Activated CD8-positive, alpha-beta T cell treated with anti-CD3 and anti-CD28 coated beads, Interleukin-2, amount 10 ng/mL, durations not matched to agents 7 days and 5 days (primary cell): ENCODE results near the gene SMG5. TPM values are rescaled to one million over a fixed set of nuclear protein-coding genes. Genes with fewer than 3 reads are reported as not detected.
"Not testable (repeated sequence)": the region's sequence is repeated elsewhere in the genome, so short reads cannot be mapped to it uniquely, and the experiment has no call there.

Experiments
- ATAC-seq: fragments of 150-1000 bp; cut with Tn5 transposase; one replicate; pipeline ENCODE4 v1.10.0; 2021; ENCODE audit warnings: moderate library complexity
- CTCF ChIA-PET: fragments of 350-600 bp; sonication (Branson Sonifier 250); formaldehyde crosslinking; loops from one replicate; lab custom pipeline; 2021; ENCODE audit warnings: antibody characterized with exemption; lab: Charles Lee
- POLR2A ChIA-PET: fragments of 350-600 bp; sonication (Branson Sonifier 250); formaldehyde crosslinking; loops from one replicate; lab custom pipeline; 2021; ENCODE audit warnings: antibody characterized with exemption; lab: Charles Lee
- DNase-seq: peaks from one replicate; pipeline ENCODE4 v3.0.0-alpha.2; 2020
- H3K27ac Mint-ChIP-seq: one replicate; pipeline ENCODE4 v1.8.0; 2021; ENCODE audit warnings: mild to moderate bottlenecking, mixed read lengths
- H3K27me3 Mint-ChIP-seq: one replicate; pipeline ENCODE4 v1.8.0; 2021; ENCODE audit warnings: low read depth, mixed read lengths
- H3K36me3 Mint-ChIP-seq: one replicate; pipeline ENCODE4 v1.8.0; 2021; ENCODE audit warnings: low read depth, mixed read lengths
- H3K4me1 Mint-ChIP-seq: one replicate; pipeline ENCODE4 v1.8.0; 2021; ENCODE audit warnings: low read depth, mixed read lengths
- H3K4me3 Mint-ChIP-seq: one replicate; pipeline ENCODE4 v1.8.0; 2021; ENCODE audit warnings: mild to moderate bottlenecking, mixed read lengths
- H3K9me3 Mint-ChIP-seq: one replicate; pipeline ENCODE4 v1.8.0; 2022; ENCODE audit warnings: mixed read lengths; ENCODE audit not compliant: insufficient read depth
- total RNA-seq, 2 experiments: library from RNA; stranded (reverse); gene quantifications; one replicate each; pipeline ENCODE4 v1.2.3, GENCODE V29; 2021

The SMG5 gene, protein sequence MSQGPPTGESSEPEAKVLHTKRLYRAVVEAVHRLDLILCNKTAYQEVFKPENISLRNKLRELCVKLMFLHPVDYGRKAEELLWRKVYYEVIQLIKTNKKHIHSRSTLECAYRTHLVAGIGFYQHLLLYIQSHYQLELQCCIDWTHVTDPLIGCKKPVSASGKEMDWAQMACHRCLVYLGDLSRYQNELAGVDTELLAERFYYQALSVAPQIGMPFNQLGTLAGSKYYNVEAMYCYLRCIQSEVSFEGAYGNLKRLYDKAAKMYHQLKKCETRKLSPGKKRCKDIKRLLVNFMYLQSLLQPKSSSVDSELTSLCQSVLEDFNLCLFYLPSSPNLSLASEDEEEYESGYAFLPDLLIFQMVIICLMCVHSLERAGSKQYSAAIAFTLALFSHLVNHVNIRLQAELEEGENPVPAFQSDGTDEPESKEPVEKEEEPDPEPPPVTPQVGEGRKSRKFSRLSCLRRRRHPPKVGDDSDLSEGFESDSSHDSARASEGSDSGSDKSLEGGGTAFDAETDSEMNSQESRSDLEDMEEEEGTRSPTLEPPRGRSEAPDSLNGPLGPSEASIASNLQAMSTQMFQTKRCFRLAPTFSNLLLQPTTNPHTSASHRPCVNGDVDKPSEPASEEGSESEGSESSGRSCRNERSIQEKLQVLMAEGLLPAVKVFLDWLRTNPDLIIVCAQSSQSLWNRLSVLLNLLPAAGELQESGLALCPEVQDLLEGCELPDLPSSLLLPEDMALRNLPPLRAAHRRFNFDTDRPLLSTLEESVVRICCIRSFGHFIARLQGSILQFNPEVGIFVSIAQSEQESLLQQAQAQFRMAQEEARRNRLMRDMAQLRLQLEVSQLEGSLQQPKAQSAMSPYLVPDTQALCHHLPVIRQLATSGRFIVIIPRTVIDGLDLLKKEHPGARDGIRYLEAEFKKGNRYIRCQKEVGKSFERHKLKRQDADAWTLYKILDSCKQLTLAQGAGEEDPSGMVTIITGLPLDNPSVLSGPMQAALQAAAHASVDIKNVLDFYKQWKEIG
- total RNA-seq = 10 to 100 TPM; 75.2 to 78.2 TPM

DNA sequence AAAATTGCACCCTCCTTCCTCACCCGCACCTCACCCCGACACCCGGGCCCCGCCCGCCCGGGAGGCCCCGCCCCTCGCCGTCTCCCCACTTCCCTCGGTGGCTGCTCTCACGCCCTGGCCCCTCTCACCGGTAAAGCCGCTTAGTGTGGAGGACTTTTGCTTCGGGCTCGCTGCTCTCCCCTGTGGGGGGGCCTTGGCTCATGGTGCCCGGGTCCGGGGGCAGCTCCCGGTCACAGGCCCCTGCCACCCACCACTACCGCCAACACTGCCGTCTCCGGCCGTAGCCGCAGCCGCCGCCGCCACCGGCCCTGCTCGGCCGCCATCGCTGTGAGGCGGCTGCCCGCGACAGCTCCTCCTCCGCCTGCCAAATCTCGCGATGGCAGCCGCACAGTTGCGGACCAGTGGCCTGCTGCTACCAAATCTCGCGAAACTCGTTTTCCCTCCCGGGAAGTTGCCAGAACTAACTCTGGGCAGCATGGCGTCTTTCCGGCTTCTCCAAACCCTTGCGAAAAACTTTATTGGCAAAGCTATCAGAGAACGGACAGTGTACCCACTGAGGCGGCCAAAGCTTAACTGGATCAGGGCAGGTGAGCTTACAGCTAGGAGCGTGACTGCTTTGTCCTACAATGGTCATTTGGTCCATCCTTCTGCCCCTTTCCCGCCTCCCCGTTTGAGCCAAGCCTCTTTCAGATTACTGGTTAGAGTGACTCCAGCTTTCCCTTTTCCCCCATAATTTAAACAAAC is at the start of gene SMG5:
Gene SMG5 (minus strand): TSS at position 347 of the 744 bp plus-strand sequence. CDS start 145 bp downstream, at position 202.
- ChIA-PET POLR2A (interaction anchor here (0.8 to 3.5 kb wide), 27 partner anchors 9 to 219 kb away, joined by 3 to 25 read pairs (median 5); partner anchors contain the start of genes CCT3, GLMP, MEF2D and PMF1), CTCF (interaction anchor here (0.7 to 4.5 kb wide), 23 partner anchors 12 to 423 kb away, joined by 3 to 29 read pairs (median 4); partner anchors contain the start of genes PMF1 and SLC25A44)
- peak within 1 kb of the TSS; percentile 90 for H3K4me3 Mint-ChIP-seq
- DNase-seq = peak; percentile 98
- no peaks in the 10 kb centered on the region for H3K27me3 Mint-ChIP-seq
- peak within 1 kb of the TSS; percentile 87 for H3K27ac Mint-ChIP-seq
- peaks cover 29% of the 10 kb centered on the region for H3K36me3 Mint-ChIP-seq
- H3K4me1 Mint-ChIP-seq = peaks cover 40% of the 10 kb centered on the region
- H3K9me3 Mint-ChIP-seq = no peaks in the 10 kb centered on the region
- peak; percentile 94 for ATAC-seq

DNA sequence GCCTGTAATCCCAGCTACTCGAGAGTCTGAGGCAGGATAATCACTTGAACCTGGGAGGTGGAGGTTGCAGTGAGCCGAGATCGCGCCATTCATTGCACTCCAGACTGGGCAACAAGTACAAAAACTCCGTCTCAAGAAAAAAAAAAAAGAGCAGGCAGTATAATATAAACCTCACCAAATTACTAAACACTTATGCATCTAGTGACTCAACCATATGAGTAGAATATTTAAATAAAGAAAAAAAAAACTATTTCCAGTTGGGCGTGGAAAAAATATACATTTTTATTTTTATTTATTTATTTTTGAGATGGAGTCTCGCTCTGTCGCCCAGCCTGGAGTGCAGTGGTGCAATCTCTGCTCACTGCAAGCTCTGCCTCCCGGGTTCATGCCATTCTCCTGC is 40.6 kb upstream of the SMG5 start:
- H3K9me3 Mint-ChIP-seq, H3K4me3 Mint-ChIP-seq, H3K4me1 Mint-ChIP-seq, CTCF ChIA-PET, H3K27ac Mint-ChIP-seq, H3K27me3 Mint-ChIP-seq, ATAC-seq, DNase-seq: not testable (repeated sequence)
- H3K36me3 Mint-ChIP-seq = peaks cover 52% of the 10 kb centered on the region
- POLR2A ChIA-PET = interaction anchor here (0.7 kb wide), 1 partner anchor 66 kb away, joined by 3 read pairs; no protein-coding TSS in a partner anchor

DNA sequence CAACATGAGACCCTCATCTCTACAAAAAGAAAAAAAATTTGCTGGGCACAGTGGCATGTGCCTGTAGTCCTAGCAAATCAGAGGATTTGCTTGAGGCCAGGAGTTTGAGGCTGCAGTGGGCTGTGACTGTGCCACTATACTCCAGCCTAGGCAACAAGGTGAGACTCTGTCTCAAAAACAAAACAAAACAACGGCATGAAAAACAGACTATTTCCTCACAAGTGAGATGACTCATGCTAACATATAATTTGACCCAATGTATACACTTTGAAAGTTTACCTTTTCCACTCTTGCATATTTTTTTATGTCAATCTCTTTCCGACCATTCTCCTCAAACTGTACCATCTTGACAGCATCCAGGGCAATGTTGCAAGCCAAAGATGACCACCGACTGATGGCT is 37.9 kb upstream of the SMG5 start:
- Mint-ChIP-seq H3K4me3 (no peak overlapping the region), H3K27ac (no peak overlapping the region), H3K9me3 (no peaks in the 10 kb centered on the region), H3K36me3 (peaks cover 60% of the 10 kb centered on the region), H3K27me3 (no peaks in the 10 kb centered on the region), H3K4me1 (no peaks in the 10 kb centered on the region)
- DNase-seq (no peak), ATAC-seq (no peak)
- POLR2A ChIA-PET = interaction anchor here (1.0 kb wide), 1 partner anchor 38 kb away, joined by 3 read pairs; the partner anchor contains the start of gene SMG5
- CTCF ChIA-PET = interaction anchor here (1.0 to 2.6 kb wide), 12 partner anchors 16 to 408 kb away, joined by 3 to 21 read pairs (median 6); partner anchors contain the start of genes CCT3, SMG5 and TSACC

DNA sequence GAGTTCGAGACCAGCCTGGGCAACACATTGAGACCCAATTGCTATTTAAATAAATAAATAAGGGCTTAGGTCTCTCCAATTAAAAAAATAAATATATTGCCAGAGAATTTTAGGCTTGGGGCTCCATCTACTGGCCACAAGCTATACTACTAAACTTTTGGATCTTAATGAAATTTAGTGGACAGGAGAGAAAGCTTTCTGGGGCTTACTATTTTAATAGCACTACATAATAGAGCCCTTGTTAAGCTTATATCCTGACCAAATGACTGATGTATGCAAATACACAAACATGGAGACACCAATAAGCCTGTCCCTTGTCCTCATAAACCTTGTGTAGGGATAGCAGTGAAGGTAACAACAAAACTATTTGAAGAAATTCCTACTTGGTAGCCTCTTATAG is 37.0 kb upstream of the SMG5 start:
- Mint-ChIP-seq H3K9me3 (no peaks in the 10 kb centered on the region), H3K4me3 (no peak overlapping the region), H3K27me3 (no peaks in the 10 kb centered on the region), H3K4me1 (no peaks in the 10 kb centered on the region), H3K36me3 (peaks cover 57% of the 10 kb centered on the region), H3K27ac (no peak overlapping the region)
- ATAC-seq (no peak), DNase-seq (peak; percentile 45)
- POLR2A ChIA-PET = no interaction called here
- CTCF ChIA-PET = interaction anchor here (0.6 to 3.2 kb wide), 30 partner anchors 10 to 407 kb away, joined by 3 to 24 read pairs (median 4); partner anchors contain the start of genes CCT3, PMF1, SMG5 and TSACC

DNA sequence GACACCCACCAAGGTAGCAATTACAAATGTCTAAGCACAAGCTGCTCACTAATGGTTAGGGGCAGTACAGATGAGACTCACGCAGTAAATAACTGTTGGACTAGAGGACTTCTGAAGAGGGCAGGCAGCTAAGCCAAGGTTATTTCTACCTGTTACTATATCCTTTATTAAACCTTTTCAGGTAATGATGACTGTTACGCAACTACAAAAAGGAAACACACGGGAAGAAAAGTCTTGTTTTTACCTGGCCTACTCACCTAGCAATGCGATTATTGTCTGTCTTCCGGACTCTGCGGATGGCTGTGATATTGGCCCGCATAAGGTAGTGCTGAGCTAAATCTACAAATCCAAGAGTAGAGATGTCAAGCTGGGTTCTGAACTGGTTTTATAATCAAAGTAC is 34.3 kb upstream of the SMG5 start:
- no peak for ATAC-seq
- H3K4me3 Mint-ChIP-seq = no peak overlapping the region
- no peaks in the 10 kb centered on the region for H3K4me1 Mint-ChIP-seq
- ChIA-PET POLR2A (no interaction called here), CTCF (interaction anchor here (1.3 to 3.2 kb wide), 4 partner anchors 69 to 220 kb away, joined by 3 to 24 read pairs (median 4); no protein-coding TSS in a partner anchor)
- no peaks in the 10 kb centered on the region for H3K27me3 Mint-ChIP-seq
- peaks cover 66% of the 10 kb centered on the region for H3K36me3 Mint-ChIP-seq
- no peaks in the 10 kb centered on the region for H3K9me3 Mint-ChIP-seq
- H3K27ac Mint-ChIP-seq = no peak overlapping the region
- DNase-seq = no peak

DNA sequence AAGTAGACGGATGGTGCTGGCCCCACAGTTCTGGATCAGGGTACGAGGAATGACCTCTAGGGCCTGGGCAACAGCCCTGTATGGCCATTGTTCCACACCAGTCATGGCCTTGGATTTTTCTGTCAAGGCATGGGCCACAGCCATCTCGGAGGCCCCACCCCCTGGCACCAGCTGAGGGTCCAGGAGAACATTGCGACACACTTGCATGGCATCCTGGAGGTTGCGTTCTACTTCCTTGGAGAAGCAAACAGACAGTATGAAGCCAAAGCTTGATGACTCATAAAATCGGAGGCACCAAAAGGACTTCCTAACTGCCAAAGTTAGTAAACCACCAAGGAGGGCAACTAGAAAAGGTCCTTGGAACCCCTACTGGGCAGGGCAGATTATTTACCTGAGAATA is 28.3 kb upstream of the SMG5 start:
- Mint-ChIP-seq H3K36me3 (peaks cover 58% of the 10 kb centered on the region), H3K27ac (no peak overlapping the region), H3K27me3 (no peaks in the 10 kb centered on the region), H3K4me3 (no peak overlapping the region), H3K4me1 (no peaks in the 10 kb centered on the region), H3K9me3 (no peaks in the 10 kb centered on the region)
- ATAC-seq (no peak), DNase-seq (no peak)
- ChIA-PET CTCF (no interaction called here), POLR2A (no interaction called here)

DNA sequence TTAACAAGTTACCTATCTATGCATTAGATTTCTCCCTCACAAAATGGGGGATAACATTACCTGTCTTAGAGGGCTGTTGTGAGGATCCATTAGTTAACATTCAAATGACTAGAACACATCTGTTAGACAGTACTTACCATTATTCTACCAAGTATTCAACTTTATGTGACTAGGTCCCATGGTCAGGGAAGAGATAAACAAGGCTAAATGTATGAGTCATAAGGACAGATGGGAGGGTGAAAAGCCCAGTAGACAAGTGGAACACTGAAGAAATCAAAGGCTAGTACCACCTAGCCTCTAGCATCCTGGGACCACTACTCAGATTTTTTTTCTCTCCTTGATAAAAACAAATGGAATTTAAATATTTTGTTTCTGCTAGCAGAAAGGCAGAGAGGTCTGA is 25.5 kb upstream of the SMG5 start:
- H3K36me3 Mint-ChIP-seq = peaks cover 51% of the 10 kb centered on the region
- no peaks in the 10 kb centered on the region for H3K4me1 Mint-ChIP-seq
- no peak for DNase-seq
- no peak overlapping the region for H3K4me3 Mint-ChIP-seq
- CTCF ChIA-PET = interaction anchor here (0.8 to 1.8 kb wide), 2 partner anchors 10 to 11 kb away, joined by 3 to 10 read pairs; no protein-coding TSS in a partner anchor
- ATAC-seq = no peak
- POLR2A ChIA-PET = interaction anchor here (0.9 kb wide), 1 partner anchor 25 kb away, joined by 4 read pairs; the partner anchor contains the start of gene SMG5
- H3K27me3 Mint-ChIP-seq = no peaks in the 10 kb centered on the region
- no peak overlapping the region for H3K27ac Mint-ChIP-seq
- H3K9me3 Mint-ChIP-seq = no peaks in the 10 kb centered on the region

DNA sequence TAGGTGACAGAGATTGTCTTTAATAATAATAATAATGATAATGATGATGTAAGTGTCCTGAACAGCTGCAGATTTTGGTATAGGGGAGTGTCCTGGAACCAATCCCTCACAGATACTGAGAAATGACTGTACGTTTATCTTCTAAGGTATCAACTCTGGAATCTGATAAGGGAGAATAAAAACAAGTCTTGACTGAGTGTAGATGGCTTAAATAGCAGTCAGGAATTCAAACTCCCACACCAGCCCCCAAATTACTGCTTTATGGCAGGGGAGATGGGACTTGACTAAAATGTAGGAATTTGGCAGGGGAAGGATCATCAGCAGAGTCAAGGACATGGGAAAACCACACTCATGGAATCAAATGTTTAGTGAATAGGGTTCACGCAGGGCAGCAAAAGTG is 22.6 kb upstream of the SMG5 start:
- no peaks in the 10 kb centered on the region for H3K27me3 Mint-ChIP-seq
- no peaks in the 10 kb centered on the region for H3K9me3 Mint-ChIP-seq
- no peak overlapping the region for H3K27ac Mint-ChIP-seq
- no peak for DNase-seq
- ATAC-seq = no peak
- H3K4me1 Mint-ChIP-seq = no peaks in the 10 kb centered on the region
- H3K4me3 Mint-ChIP-seq = no peak overlapping the region
- peaks cover 33% of the 10 kb centered on the region for H3K36me3 Mint-ChIP-seq
- ChIA-PET CTCF (no interaction called here), POLR2A (no interaction called here)

DNA sequence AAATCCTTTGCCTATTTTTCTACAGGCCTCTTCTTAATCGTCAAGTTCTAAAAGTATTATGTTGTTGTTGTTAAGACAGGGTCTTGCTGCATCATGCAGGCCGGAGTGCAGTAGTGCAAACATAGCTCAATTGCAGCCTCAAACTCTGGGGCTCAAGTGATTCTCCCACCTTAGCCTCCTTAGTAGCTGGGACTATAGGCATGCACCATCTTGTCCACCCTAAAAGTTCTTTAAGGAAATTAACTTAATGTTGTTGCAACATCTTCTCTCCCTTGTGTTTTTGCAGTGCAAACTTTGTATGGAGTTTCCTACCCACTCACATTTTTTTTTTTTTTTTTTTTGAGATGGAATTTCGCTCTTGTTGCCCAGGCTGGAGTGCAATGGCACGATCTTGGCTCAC is 20.6 kb upstream of the SMG5 start:
- DNase-seq (no peak), ATAC-seq (no peak)
- Mint-ChIP-seq H3K9me3 (no peaks in the 10 kb centered on the region), H3K27ac (no peak overlapping the region), H3K27me3 (no peaks in the 10 kb centered on the region), H3K4me3 (no peak overlapping the region), H3K4me1 (no peaks in the 10 kb centered on the region), H3K36me3 (peaks cover 22% of the 10 kb centered on the region)
- POLR2A ChIA-PET = interaction anchor here (2.0 kb wide), 1 partner anchor 21 kb away, joined by 4 read pairs; the partner anchor contains the start of gene SMG5
- CTCF ChIA-PET = interaction anchor here (0.7 to 1.9 kb wide), 3 partner anchors 15 to 237 kb away, joined by 3 to 13 read pairs (median 3); partner anchors contain the start of gene SMG5

DNA sequence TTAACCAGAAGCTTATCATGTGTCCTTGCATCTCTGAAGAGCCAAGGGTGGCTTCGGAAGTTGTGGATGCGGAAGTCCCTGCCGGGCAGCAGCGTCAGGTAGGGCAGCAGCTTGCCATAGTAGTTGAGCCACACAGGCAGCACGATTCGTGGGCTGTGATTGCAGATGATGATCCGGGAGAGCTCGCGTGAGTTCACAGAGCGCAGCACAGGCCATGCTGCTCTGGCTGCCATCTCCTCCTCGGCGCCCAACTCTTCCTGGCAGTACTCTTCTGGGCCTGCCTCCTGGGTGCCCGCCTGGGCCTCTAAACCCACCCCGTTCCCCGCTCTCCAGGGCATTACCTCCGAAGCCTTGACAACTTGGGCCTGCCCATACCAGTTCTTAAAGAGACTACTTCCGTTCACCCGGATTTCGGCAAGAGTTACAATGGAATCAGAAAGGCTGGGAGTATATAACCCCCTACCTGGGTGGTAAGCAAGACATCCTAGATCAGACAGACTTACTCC is 16.3 kb upstream of the SMG5 start, which contains the start of gene VHLL:
Gene VHLL (minus strand): TSS at position 456 of the 506 bp plus-strand sequence. CDS start 118 bp downstream, at position 338.
- no peaks in the 10 kb centered on the region for H3K27me3 Mint-ChIP-seq
- ATAC-seq = no peak
- no peaks in the 10 kb centered on the region for H3K9me3 Mint-ChIP-seq
- H3K27ac Mint-ChIP-seq = no peak within 1 kb of the TSS
- CTCF ChIA-PET = no interaction called here
- no peak within 1 kb of the TSS for H3K4me3 Mint-ChIP-seq
- H3K4me1 Mint-ChIP-seq = peaks cover 19% of the 10 kb centered on the region
- H3K36me3 Mint-ChIP-seq = peaks cover 6% of the 10 kb centered on the region
- POLR2A ChIA-PET = no interaction called here
- no peak for DNase-seq
